HG02981 (cell line): ENCODE data around the gene TOR4A.
"Not testable (repeated sequence)": the region's sequence is repeated elsewhere in the genome, so short reads cannot be mapped to it uniquely, and the experiment has no call there.

Experiments
- ATAC-seq: cut with Tn5 transposase; IDR thresholded peaks from one replicate; pipeline ENCODE4 v1.9.1; 2021; ENCODE audit warnings: mild to moderate bottlenecking, moderate library complexity; ENCODE audit not compliant: unreplicated experiment

The TOR4A gene

GRCh38 chr9:137237759-137238726 lies 39.5 kb upstream of the TOR4A start:
- ATAC-seq: no peak

- ATAC-seq: not testable (repeated sequence)
These were observed 37.9 kb upstream of the TOR4A start for GRCh38 chr9:137239541-137240200.

- ATAC-seq: peak; percentile 22
These were observed 37.1 kb upstream of the TOR4A start for GRCh38 chr9:137240318-137240840.

- peak; percentile 67 for ATAC-seq
These were observed 36.6 kb upstream of the TOR4A start, which contains the start of gene TUBB4B for GRCh38 chr9:137240841-137241489. Gene TUBB4B (plus strand): TSS chr9:137241287. CDS start chr9:137241361, 74 bp downstream.

- ATAC-seq: peak; percentile 5
These were observed 35.8 kb upstream of the TOR4A start for GRCh38 chr9:137241490-137242268.

- no peak for ATAC-seq
These were observed 35.0 kb upstream of the TOR4A start for GRCh38 chr9:137242269-137243203.

GRCh38 chr9:137243266-137243625 lies 34.3 kb upstream of the TOR4A start:
- ATAC-seq: not testable (repeated sequence)

GRCh38 chr9:137243626-137244485 lies 33.7 kb upstream of the TOR4A start:
- ATAC-seq: no peak

GRCh38 chr9:137244486-137245449 lies 32.8 kb upstream of the TOR4A start:
- ATAC-seq: no peak

- ATAC-seq: no peak
These were observed 31.8 kb upstream of the TOR4A start for GRCh38 chr9:137245450-137246421.

GRCh38 chr9:137247135-137247915 lies 30.2 kb upstream of the TOR4A start:
- ATAC-seq: no peak

GRCh38 chr9:137247916-137248175 lies 29.7 kb upstream of the TOR4A start:
- no peak for ATAC-seq

- no peak for ATAC-seq
These were observed 27.0 kb upstream of the TOR4A start for GRCh38 chr9:137250329-137251193.

- ATAC-seq: no peak
These were observed 26.4 kb upstream of the TOR4A start, which contains the start of gene STPG3 for GRCh38 chr9:137251194-137251461. Gene STPG3 (plus strand): TSS chr9:137251286. CDS start chr9:137251287, 1 bp downstream.
